ENCODE measurements around the gene SLC44A1.

SLC44A1 gene

GRCh38 chr9:105286098-105286497 lies 41.6 kb downstream of the SLC44A1 start:
- no peak overlapping the region for H3K27ac ChIP-seq (replicated peaks)
- no peaks in the 10 kb centered on the region for H3K27me3 ChIP-seq (ENCODE audit: insufficient read depth, poor library complexity, severe bottlenecking)
- no peak overlapping the region for H3K4me3 ChIP-seq (replicated peaks; ENCODE audit: insufficient read depth, low read length)
- no peak for TF ChIP-seq POLR2AphosphoS5 (IDR thresholded peaks at IDR 0.05; ENCODE audit: low read depth)
- no peak for TF ChIP-seq SPI1 (IDR thresholded peaks at IDR 0.05; ENCODE audit: borderline replicate concordance, low read depth)
- TF ChIP-seq, protein P1, sequence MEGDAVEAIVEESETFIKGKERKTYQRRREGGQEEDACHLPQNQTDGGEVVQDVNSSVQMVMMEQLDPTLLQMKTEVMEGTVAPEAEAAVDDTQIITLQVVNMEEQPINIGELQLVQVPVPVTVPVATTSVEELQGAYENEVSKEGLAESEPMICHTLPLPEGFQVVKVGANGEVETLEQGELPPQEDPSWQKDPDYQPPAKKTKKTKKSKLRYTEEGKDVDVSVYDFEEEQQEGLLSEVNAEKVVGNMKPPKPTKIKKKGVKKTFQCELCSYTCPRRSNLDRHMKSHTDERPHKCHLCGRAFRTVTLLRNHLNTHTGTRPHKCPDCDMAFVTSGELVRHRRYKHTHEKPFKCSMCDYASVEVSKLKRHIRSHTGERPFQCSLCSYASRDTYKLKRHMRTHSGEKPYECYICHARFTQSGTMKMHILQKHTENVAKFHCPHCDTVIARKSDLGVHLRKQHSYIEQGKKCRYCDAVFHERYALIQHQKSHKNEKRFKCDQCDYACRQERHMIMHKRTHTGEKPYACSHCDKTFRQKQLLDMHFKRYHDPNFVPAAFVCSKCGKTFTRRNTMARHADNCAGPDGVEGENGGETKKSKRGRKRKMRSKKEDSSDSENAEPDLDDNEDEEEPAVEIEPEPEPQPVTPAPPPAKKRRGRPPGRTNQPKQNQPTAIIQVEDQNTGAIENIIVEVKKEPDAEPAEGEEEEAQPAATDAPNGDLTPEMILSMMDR (IDR thresholded peaks at IDR 0.05; ENCODE audit: insufficient read depth, low read length), result no peak
- TF ChIP-seq, protein P2, sequence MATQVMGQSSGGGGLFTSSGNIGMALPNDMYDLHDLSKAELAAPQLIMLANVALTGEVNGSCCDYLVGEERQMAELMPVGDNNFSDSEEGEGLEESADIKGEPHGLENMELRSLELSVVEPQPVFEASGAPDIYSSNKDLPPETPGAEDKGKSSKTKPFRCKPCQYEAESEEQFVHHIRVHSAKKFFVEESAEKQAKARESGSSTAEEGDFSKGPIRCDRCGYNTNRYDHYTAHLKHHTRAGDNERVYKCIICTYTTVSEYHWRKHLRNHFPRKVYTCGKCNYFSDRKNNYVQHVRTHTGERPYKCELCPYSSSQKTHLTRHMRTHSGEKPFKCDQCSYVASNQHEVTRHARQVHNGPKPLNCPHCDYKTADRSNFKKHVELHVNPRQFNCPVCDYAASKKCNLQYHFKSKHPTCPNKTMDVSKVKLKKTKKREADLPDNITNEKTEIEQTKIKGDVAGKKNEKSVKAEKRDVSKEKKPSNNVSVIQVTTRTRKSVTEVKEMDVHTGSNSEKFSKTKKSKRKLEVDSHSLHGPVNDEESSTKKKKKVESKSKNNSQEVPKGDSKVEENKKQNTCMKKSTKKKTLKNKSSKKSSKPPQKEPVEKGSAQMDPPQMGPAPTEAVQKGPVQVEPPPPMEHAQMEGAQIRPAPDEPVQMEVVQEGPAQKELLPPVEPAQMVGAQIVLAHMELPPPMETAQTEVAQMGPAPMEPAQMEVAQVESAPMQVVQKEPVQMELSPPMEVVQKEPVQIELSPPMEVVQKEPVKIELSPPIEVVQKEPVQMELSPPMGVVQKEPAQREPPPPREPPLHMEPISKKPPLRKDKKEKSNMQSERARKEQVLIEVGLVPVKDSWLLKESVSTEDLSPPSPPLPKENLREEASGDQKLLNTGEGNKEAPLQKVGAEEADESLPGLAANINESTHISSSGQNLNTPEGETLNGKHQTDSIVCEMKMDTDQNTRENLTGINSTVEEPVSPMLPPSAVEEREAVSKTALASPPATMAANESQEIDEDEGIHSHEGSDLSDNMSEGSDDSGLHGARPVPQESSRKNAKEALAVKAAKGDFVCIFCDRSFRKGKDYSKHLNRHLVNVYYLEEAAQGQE (IDR thresholded peaks at IDR 0.05; ENCODE audit: insufficient replicate concordance, low read depth), result no peak
- TF ChIP-seq GABPA (IDR thresholded peaks at IDR 0.05; ENCODE audit: low read depth), result no peak
- no peak for DNase-seq (ENCODE audit: low read depth in 1 of 2, low spot score in 1 of 2)

DNA sequence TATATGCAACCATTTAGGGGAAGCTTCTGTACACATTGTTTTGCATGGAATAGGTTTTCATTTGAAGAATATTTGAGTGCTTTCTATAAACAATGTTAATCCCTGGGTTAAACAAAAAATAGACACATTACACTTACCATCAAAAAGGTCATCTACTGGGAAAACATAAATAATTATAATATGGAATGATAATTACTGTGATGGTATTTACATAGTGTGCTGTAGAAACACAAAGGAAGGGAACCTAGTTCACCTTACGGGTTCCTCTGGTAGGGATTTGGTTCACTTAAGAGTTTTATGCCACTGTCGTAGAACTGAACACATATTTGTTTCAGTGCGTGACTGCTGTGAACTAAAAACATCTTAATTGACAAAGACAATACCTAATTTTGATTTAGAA lies 44.9 kb downstream of the SLC44A1 start:
- H3K27ac ChIP-seq (replicated peaks), result no peak overlapping the region
- TF ChIP-seq POLR2AphosphoS5 (IDR thresholded peaks at IDR 0.05; ENCODE audit: low read depth) (no peak), SPI1 (IDR thresholded peaks at IDR 0.05; ENCODE audit: borderline replicate concordance, low read depth) (no peak)
- TF ChIP-seq, protein P2 (IDR thresholded peaks at IDR 0.05; ENCODE audit: insufficient replicate concordance, low read depth), result no peak
- no peaks in the 10 kb centered on the region for H3K27me3 ChIP-seq (ENCODE audit: insufficient read depth, poor library complexity, severe bottlenecking)
- DNase-seq (ENCODE audit: low read depth in 1 of 2, low spot score in 1 of 2), result no peak
- no peak overlapping the region for H3K4me3 ChIP-seq (replicated peaks; ENCODE audit: insufficient read depth, low read length)

DNA sequence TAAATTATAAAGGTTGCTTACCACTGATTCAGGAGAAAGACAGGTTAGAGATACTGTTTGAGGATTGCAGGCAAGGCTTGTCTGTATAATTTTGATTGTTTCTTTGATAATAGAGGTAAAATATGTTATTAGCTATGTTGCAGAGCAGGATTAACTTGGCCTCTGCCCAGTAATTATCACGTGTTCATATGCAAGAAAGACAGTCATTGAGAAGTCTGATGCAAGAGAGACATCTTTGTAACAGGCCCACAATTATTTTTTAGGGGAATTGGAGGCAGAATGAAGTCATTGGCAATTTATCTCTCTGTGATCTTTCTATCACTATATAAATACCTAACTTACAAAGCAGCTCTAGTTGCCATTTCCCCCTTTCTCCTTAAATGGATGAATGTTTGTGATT lies 46.0 kb downstream of the SLC44A1 start:
- no peaks in the 10 kb centered on the region for H3K27me3 ChIP-seq (ENCODE audit: insufficient read depth, poor library complexity, severe bottlenecking)
- no peak overlapping the region for H3K4me3 ChIP-seq (replicated peaks; ENCODE audit: insufficient read depth, low read length)
- TF ChIP-seq, protein P2 (IDR thresholded peaks at IDR 0.05; ENCODE audit: insufficient replicate concordance, low read depth), result no peak
- TF ChIP-seq GABPA (IDR thresholded peaks at IDR 0.05; ENCODE audit: low read depth) (no peak), POLR2AphosphoS5 (IDR thresholded peaks at IDR 0.05; ENCODE audit: low read depth) (no peak), SPI1 (IDR thresholded peaks at IDR 0.05; ENCODE audit: borderline replicate concordance, low read depth) (no peak)
- TF ChIP-seq, protein P1 (IDR thresholded peaks at IDR 0.05; ENCODE audit: insufficient read depth, low read length), result no peak
- peak overlapping the region; percentile 21; the same call in 1 of the 2 replicates for H3K27ac ChIP-seq (replicated peaks)
- DNase-seq (ENCODE audit: low read depth in 1 of 2, low spot score in 1 of 2), result peak; percentile 10 to 12
